C4-2B (cell line): ENCODE results near the gene VSIG8.

Experiments
- ZFX ChIP-seq: fragments of 450-650 bp; IDR thresholded peaks from 2 replicates; pipeline ENCODE4 v1.6.1; 2017
- TF ChIP-seq, protein P1 (sequence below): fragments of 450-650 bp; conservative IDR thresholded peaks from 2 replicates; pipeline ENCODE4 v1.5.1; 2017; ENCODE audit warnings: mild to moderate bottlenecking

DNA sequence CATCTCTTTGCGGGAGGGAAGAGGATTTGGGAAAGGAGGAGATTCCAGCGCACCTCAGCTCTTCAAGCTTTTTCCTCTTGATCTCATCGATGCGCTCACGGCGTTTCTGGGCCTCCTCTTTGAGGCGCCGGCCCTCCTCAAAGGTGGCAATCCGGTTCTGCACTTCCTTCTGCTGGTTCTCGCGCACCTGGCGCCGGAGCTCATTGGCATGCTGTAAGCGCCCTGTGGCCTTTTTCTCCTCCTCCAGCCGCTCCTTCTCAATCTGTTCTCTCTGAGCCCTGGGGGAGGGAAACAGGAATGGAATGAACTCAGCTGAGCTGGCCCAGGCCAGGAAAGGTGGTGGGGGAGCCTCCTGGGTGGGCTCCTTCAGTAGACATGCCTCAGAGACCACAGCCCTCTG, 10.4 kb upstream of the VSIG8 start:
- TF ChIP-seq, protein P1, sequence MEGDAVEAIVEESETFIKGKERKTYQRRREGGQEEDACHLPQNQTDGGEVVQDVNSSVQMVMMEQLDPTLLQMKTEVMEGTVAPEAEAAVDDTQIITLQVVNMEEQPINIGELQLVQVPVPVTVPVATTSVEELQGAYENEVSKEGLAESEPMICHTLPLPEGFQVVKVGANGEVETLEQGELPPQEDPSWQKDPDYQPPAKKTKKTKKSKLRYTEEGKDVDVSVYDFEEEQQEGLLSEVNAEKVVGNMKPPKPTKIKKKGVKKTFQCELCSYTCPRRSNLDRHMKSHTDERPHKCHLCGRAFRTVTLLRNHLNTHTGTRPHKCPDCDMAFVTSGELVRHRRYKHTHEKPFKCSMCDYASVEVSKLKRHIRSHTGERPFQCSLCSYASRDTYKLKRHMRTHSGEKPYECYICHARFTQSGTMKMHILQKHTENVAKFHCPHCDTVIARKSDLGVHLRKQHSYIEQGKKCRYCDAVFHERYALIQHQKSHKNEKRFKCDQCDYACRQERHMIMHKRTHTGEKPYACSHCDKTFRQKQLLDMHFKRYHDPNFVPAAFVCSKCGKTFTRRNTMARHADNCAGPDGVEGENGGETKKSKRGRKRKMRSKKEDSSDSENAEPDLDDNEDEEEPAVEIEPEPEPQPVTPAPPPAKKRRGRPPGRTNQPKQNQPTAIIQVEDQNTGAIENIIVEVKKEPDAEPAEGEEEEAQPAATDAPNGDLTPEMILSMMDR, result no peak
- no peak for TF ChIP-seq ZFX
